ENCODE results near the gene RBSN. TPM values are rescaled to one million over a fixed set of nuclear protein-coding genes. Genes with fewer than 3 reads are reported as not detected.

RBSN gene
- total RNA-seq, 4 donors from 2014 or later = 26.8 to 42.6 (median 28.6) TPM

- intact Hi-C loops (cut with DNase I; ENCODE audit: low total_unique reads) = no loop called here
- no peak for ATAC-seq
- in situ Hi-C loops (cut with MboI; ENCODE audit: low sequenced_read_pairs in 4 of 4) = loop anchor here in 3 of 4 donors (10.0 to 25.0 kb wide), 4 partner anchors 123 to 923 kb away; partner anchors contain the start of genes CCDC174 (in 2 of the 3), NR2C2 (in 2 of the 3) and TMEM43 (in 1 of the 3)
Measured at GRCh38 chr3:15060029-15060428, 38.9 kb downstream of the RBSN start.

GRCh38 chr3:15056676-15057404 is 42.1 kb downstream of the RBSN start:
- no peaks in the 10 kb centered on the region for H3K27me3 ChIP-seq
- peaks cover 0 to 36% of the 10 kb centered on the region in 2 donors for H3K36me3 ChIP-seq
- no peak for ATAC-seq
- intact Hi-C loops (cut with DNase I; ENCODE audit: low total_unique reads) = no loop called here
- no peak for TF ChIP-seq POLR2A (IDR thresholded peaks at IDR 0.05)
- no peak for TF ChIP-seq CTCF (IDR thresholded peaks at IDR 0.05 in 4 of 5, conservative IDR thresholded peaks at IDR 0.05 in 1 of 5)
- H3K4me1 ChIP-seq = no peaks in the 10 kb centered on the region
- no peaks in the 10 kb centered on the region for H3K9me3 ChIP-seq
- in situ Hi-C loops (cut with MboI; ENCODE audit: low sequenced_read_pairs in 4 of 4) = loop anchor here in 3 of 4 donors (25.0 kb wide), 3 partner anchors 120 to 920 kb away; partner anchors contain the start of genes CCDC174 (in 2 of the 3), NR2C2 (in 2 of the 3) and TMEM43 (in 1 of the 3)
- H3K4me3 ChIP-seq = no peak overlapping the region
- no peak for DNase-seq
- H3K27ac ChIP-seq = no peak overlapping the region

More at GRCh38 chr3:15060029-15060428, 38.9 kb downstream of the RBSN start:
- H3K27ac ChIP-seq = peak overlapping the region in 1 of 4 donors; percentile 27
- peaks cover 15 to 18% of the 10 kb centered on the region in 2 donors for H3K4me1 ChIP-seq
- H3K36me3 ChIP-seq = peaks cover 0 to 22% of the 10 kb centered on the region in 2 donors
- no peak for DNase-seq
- no peaks in the 10 kb centered on the region for H3K27me3 ChIP-seq
- TF ChIP-seq POLR2A (IDR thresholded peaks at IDR 0.05) (no peak), CTCF (IDR thresholded peaks at IDR 0.05 in 4 of 5, conservative IDR thresholded peaks at IDR 0.05 in 1 of 5) (no peak)
- H3K4me3 ChIP-seq = no peak overlapping the region
- H3K9me3 ChIP-seq = no peaks in the 10 kb centered on the region

- TF ChIP-seq CTCF (IDR thresholded peaks at IDR 0.05 in 4 of 5, conservative IDR thresholded peaks at IDR 0.05 in 1 of 5) = no peak
- TF ChIP-seq POLR2A (IDR thresholded peaks at IDR 0.05) = no peak
- in situ Hi-C loops (cut with MboI; ENCODE audit: low sequenced_read_pairs in 4 of 4) (loop anchor here in 3 of 4 donors (25.0 kb wide), 3 partner anchors 118 to 918 kb away; partner anchors contain the start of genes CCDC174 (in 2 of the 3), NR2C2 (in 2 of the 3) and TMEM43 (in 1 of the 3)), intact Hi-C loops (cut with DNase I; ENCODE audit: low total_unique reads) (no loop called here)
- H3K4me3 ChIP-seq = no peak overlapping the region
- H3K36me3 ChIP-seq = peaks cover 0 to 52% of the 10 kb centered on the region in 2 donors
- no peaks in the 10 kb centered on the region for H3K27me3 ChIP-seq
- no peak overlapping the region for H3K27ac ChIP-seq
- ATAC-seq (no peak), DNase-seq (no peak)
- H3K9me3 ChIP-seq = no peaks in the 10 kb centered on the region
- H3K4me1 ChIP-seq = no peaks in the 10 kb centered on the region
Measured at GRCh38 chr3:15055019-15055557, 43.9 kb downstream of the RBSN start.

GRCh38 chr3:15053541-15053940 is 45.4 kb downstream of the RBSN start:
- in situ Hi-C loops (cut with MboI; ENCODE audit: low sequenced_read_pairs in 4 of 4) = loop anchor here in 3 of 4 donors (25.0 kb wide), 3 partner anchors 116 to 916 kb away; partner anchors contain the start of genes CCDC174 (in 2 of the 3), NR2C2 (in 2 of the 3) and TMEM43 (in 1 of the 3)
- Histone ChIP-seq H3K9me3 (no peaks in the 10 kb centered on the region), H3K4me1 (no peaks in the 10 kb centered on the region), H3K36me3 (peaks cover 0 to 60% of the 10 kb centered on the region in 2 donors), H3K27me3 (no peaks in the 10 kb centered on the region), H3K4me3 (no peak overlapping the region), H3K27ac (no peak overlapping the region)
- no peak for ATAC-seq
- intact Hi-C loops (cut with DNase I; ENCODE audit: low total_unique reads) = no loop called here
- DNase-seq = no peak
- TF ChIP-seq CTCF (IDR thresholded peaks at IDR 0.05 in 4 of 5, conservative IDR thresholded peaks at IDR 0.05 in 1 of 5) (no peak), POLR2A (IDR thresholded peaks at IDR 0.05) (no peak)
